Breast epithelium (tissue), 4 donors: ENCODE measurements around the gene SPSB1. TPM values are rescaled to one million over a fixed set of nuclear protein-coding genes. Genes with fewer than 3 reads are reported as not detected.

Experiments
- DNase-seq, 2 donors: peaks; one replicate each; pipeline ENCODE4 v3.0.0-alpha.2; 2019; ENCODE audit warnings: low spot score in 2 of 2
- H3K27ac ChIP-seq, 2 donors: fragments of 200-600 bp; sonication (generic) in 1 of 2; one replicate each; pipeline ENCODE4 v1.5.1; 2016 to 2019; ENCODE audit warnings: mild to moderate bottlenecking in 1 of 2
- H3K27me3 ChIP-seq, 2 donors: fragments of 200-600 bp; sonication (generic) in 1 of 2; one replicate each; pipeline versions ENCODE4 v1.5.1 to v1.6.0; 2017 to 2019; ENCODE audit warnings: control low read depth in 1 of 2, mild to moderate bottlenecking in 1 of 2
- H3K36me3 ChIP-seq: fragments of 200-600 bp; one replicate; pipeline ENCODE4 v1.5.1; 2019
- H3K4me1 ChIP-seq, 2 donors: fragments of 200-600 bp; sonication (generic); one replicate each; pipeline ENCODE4 v1.5.1; 2016 to 2019; ENCODE audit warnings: control low read depth in 1 of 2
- H3K4me3 ChIP-seq, 3 donors: fragments of 200-600 bp; sonication (generic); 1 replicate in 2 of 3; 2 replicates in 1 of 3; pipeline ENCODE4 v1.5.1; 2016 to 2019; ENCODE audit warnings: mild to moderate bottlenecking in 3 of 3, moderate library complexity in 2 of 3
- H3K9me3 ChIP-seq, 2 donors: fragments of 200-600 bp; sonication (generic) in 1 of 2; one replicate each; pipeline ENCODE4 v1.5.1; 2016 to 2019; ENCODE audit warnings: control low read depth in 1 of 2
- POLR2A ChIP-seq: fragments of 450-650 bp; IDR thresholded peaks from one replicate; pipeline ENCODE4 v1.6.1; 2016; ENCODE audit warnings: antibody characterized with exemption, mild to moderate bottlenecking, moderate library complexity
- POLR2AphosphoS5 ChIP-seq, 3 donors: sonication (generic); formaldehyde crosslinking; IDR thresholded peaks; one replicate each; pipeline ENCODE4 v1.6.1; 2017; ENCODE audit warnings: antibody characterized with exemption in 3 of 3
- intact Hi-C: fragments of 100-400 bp; cut with DNase I; formaldehyde crosslinking; loops from one replicate; pipeline ENCODE4 v1.15.1; 2023; ENCODE audit warnings: low total_unique reads
- total RNA-seq, 3 donors: library from RNA; depleted of rRNA; stranded (reverse); fragments of >200 nt; gene quantifications; one replicate each; pipeline ENCODE4 v1.1.0, GENCODE V29; 2016
- TF ChIP-seq, protein P1 (sequence below), 3 donors: fragments of 450-650 bp; IDR thresholded peaks; one replicate each; pipeline ENCODE4 v1.5.1; 2016 to 2017; ENCODE audit warnings: antibody characterized with exemption in 3 of 3, mild to moderate bottlenecking in 3 of 3, moderate library complexity in 3 of 3

Gene SPSB1
- 10 to 100 TPM; 30.6 to 52.5 (median 34.4) TPM for total RNA-seq

DNA sequence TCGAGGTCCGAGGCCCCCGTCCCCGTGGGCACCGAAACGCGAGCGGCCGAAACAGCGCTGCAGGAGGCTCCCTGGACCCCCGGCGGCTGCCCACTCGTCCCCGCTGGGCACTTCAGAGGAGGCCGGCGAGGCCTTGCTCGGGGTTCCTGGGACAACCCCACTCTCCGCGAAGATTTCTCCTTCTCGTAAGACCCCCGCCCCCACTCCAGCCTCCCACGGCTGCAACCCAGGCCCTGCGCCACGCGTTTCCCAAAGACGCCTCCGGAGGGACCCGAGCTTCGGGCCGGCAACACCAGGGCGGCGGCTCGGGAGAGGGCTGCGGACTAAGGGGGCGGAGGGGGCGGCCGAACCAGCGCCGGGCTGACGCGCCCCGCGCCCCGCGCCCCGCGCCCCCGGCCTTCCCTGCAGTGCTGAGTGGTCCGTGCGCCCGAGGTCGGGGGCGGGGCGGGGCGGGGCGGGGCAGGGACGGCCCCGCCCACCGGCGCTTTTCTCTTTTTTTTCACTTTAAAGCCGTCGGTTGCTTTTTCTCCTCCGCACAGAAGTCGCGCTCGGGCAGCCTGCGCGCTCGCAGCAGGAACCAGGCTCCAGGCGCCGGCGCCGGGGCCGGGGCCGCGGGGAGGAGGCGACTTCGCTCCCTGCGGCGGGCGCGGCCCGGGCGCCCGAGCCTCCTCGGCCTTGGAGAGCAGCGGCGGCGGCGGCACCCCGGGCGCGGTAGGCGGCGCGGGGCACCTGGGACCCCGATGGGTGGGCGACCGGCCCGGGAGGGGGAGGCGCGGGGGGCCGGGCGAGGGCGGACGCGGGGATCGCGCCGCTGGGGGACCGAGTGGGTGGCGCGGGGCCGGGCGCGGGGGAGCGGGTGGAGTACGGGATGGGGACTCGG lies at the start of gene SPSB1:
TSS of gene SPSB1 (plus strand) at position 534 of the 880 bp plus-strand sequence. CDS start 62,998 bp downstream, outside the sequence.
- Histone ChIP-seq H3K4me3 (peak within 1 kb of the TSS; percentile 80 to 98 (median 90)), H3K27me3 (no peaks in the 10 kb centered on the region), H3K9me3 (peaks cover 7 to 16% of the 10 kb centered on the region in 2 donors), H3K36me3 (no peaks in the 10 kb centered on the region), H3K27ac (peak within 1 kb of the TSS; percentile 92 to 94), H3K4me1 (peaks cover 0 to 3% of the 10 kb centered on the region in 2 donors)
- DNase-seq: peak in 1 of 2 donors; percentile 52
- intact Hi-C loops: no loop called here
- TF ChIP-seq POLR2A: no peak
- TF ChIP-seq, protein P1, sequence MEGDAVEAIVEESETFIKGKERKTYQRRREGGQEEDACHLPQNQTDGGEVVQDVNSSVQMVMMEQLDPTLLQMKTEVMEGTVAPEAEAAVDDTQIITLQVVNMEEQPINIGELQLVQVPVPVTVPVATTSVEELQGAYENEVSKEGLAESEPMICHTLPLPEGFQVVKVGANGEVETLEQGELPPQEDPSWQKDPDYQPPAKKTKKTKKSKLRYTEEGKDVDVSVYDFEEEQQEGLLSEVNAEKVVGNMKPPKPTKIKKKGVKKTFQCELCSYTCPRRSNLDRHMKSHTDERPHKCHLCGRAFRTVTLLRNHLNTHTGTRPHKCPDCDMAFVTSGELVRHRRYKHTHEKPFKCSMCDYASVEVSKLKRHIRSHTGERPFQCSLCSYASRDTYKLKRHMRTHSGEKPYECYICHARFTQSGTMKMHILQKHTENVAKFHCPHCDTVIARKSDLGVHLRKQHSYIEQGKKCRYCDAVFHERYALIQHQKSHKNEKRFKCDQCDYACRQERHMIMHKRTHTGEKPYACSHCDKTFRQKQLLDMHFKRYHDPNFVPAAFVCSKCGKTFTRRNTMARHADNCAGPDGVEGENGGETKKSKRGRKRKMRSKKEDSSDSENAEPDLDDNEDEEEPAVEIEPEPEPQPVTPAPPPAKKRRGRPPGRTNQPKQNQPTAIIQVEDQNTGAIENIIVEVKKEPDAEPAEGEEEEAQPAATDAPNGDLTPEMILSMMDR (IDR thresholded peaks at IDR 0.05): no peak
- TF ChIP-seq POLR2AphosphoS5 (IDR thresholded peaks at IDR 0.05): peak in 2 of 3 donors; percentile 9 to 30

DNA sequence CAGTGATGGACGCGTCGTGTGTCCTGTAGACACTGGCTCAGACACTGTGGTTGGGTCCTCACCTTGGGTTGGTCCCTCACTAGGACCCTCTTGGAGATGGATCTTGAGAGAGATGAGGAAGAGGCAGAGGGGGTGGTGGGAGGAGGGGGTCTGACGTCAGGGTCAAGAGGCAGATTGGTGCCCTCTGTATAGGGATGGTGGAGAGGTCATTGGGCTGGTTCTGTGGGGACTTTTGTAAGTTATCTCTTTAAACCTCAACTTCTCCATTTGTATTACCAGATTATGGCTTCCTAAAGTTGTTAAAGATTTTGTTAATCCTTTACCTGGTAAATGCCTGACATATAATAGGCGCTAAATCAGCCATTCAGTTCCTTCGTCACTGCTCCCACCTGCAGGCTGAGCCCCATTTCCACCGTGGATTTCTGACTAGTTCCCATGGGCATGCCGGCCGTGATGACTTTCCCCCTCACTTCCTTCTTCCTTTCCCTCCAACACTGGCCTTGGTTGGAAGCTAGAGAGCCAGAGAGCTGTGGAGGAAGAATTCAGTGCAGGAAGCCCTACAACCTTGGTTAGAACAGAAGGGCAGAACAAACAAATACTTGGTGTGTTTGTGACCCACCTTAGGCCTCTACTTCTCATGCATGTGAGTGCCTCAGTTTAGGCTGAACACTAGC lies 49.5 kb upstream of the SPSB1 start:
- H3K36me3 ChIP-seq: no peaks in the 10 kb centered on the region
- DNase-seq: no peak
- peak overlapping the region; percentile 13 to 28 (median 22) for H3K4me3 ChIP-seq
- TF ChIP-seq, protein P1 (IDR thresholded peaks at IDR 0.05): no peak
- TF ChIP-seq POLR2AphosphoS5 (IDR thresholded peaks at IDR 0.05) (no peak), POLR2A (no peak)
- peaks cover 0 to 34% of the 10 kb centered on the region in 2 donors for H3K4me1 ChIP-seq
- intact Hi-C loops: no loop called here
- H3K27ac ChIP-seq: peak overlapping the region; percentile 77 to 90
- H3K9me3 ChIP-seq: no peaks in the 10 kb centered on the region
- H3K27me3 ChIP-seq: no peaks in the 10 kb centered on the region

DNA sequence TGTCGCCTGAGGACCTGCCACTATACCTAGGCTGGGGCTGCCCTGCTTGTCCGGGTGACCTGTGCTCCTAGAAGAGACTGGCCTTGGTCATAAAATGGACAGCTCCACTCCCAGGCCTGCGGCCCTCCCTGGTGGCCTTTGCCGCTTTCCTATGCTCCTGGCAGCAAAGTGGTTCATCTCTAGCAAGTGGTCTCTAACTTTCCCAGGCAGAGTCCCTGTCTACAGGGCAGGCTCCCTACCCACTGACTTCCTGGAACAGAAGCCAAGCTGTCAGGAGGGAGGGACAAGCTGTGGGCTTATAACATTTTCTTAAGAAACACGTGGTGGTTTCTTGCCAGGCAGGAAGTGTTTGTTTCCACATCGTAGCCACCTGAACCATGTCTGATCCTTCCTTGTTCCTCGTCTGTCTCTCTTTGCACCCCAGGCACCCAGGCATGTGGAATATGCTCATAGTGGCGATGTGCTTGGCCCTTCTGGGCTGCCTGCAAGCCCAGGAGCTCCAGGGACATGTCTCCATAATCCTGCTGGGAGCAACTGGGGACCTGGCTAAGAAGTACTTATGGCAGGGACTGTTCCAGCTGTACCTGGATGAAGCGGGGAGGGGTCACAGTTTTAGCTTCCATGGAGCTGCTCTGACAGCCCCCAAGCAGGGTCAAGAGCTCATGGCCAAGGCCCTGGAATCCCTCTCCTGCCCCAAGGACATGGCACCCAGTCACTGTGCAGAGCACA lies 48.0 kb upstream of the SPSB1 start:
- H3K4me1 ChIP-seq: peaks cover 0 to 33% of the 10 kb centered on the region in 2 donors
- intact Hi-C loops: no loop called here
- TF ChIP-seq POLR2A (no peak), POLR2AphosphoS5 (IDR thresholded peaks at IDR 0.05) (peak in 2 of 3 donors; percentile 25 to 50)

DNA sequence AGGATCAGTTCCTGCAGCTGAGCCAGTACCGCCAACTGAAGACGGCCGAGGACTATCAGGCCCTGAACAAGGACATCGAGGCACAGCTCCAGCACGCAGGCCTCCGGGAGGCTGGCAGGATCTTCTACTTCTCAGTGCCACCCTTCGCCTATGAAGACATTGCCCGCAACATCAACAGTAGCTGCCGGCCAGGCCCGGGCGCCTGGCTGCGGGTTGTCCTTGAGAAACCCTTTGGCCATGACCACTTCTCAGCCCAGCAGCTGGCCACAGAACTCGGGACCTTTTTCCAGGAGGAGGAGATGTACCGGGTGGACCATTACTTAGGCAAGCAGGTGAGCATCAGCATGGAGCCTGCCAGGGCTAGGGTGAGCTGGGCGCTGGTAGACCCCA lies 47.5 kb upstream of the SPSB1 start:
- intact Hi-C loops: no loop called here
- DNase-seq: no peak
- TF ChIP-seq, protein P1 (IDR thresholded peaks at IDR 0.05): no peak
- TF ChIP-seq POLR2AphosphoS5 (IDR thresholded peaks at IDR 0.05) (no peak), POLR2A (no peak)
- no peaks in the 10 kb centered on the region for H3K36me3 ChIP-seq
- no peaks in the 10 kb centered on the region for H3K9me3 ChIP-seq
- H3K4me1 ChIP-seq: peaks cover 0 to 34% of the 10 kb centered on the region in 2 donors
- no peak overlapping the region for H3K4me3 ChIP-seq
- H3K27me3 ChIP-seq: no peaks in the 10 kb centered on the region
- H3K27ac ChIP-seq: peak overlapping the region; percentile 77 to 90

More for the DNA sequence above, 48.0 kb upstream of the SPSB1 start:
- Histone ChIP-seq H3K9me3 (no peaks in the 10 kb centered on the region), H3K27me3 (no peaks in the 10 kb centered on the region), H3K36me3 (no peaks in the 10 kb centered on the region), H3K27ac (peak overlapping the region; percentile 77 to 90), H3K4me3 (no peak overlapping the region)
- DNase-seq: peak in 1 of 2 donors; percentile 81

DNA sequence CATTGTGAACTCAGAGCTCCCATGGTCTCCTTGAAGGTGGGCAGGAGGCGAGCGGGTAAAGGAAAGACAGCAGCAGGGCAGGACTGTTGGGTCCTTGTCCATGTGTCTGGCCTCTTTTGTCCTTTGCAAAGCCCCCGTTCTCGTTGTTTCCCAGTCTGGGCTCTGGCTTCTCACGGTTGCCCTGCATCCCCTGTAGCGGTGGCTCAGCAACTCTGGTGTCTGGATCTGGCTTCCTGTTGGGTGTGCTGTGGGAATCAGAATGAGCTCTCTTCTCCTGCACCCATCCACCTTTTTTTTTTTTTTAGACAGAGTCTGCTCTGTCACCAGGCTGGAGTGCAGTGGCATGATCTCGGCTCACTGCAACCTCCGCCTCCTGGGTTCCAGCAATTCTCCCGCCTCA lies 47.0 kb upstream of the SPSB1 start:
- Histone ChIP-seq H3K27ac (peak overlapping the region in 1 of 2 donors; percentile 77), H3K27me3 (no peaks in the 10 kb centered on the region), H3K4me1 (peaks cover 0 to 34% of the 10 kb centered on the region in 2 donors), H3K9me3 (no peaks in the 10 kb centered on the region), H3K4me3 (no peak overlapping the region), H3K36me3 (no peaks in the 10 kb centered on the region)
- TF ChIP-seq, protein P1 (IDR thresholded peaks at IDR 0.05): no peak
- TF ChIP-seq POLR2AphosphoS5 (IDR thresholded peaks at IDR 0.05) (no peak), POLR2A (no peak)
- no peak for DNase-seq
- intact Hi-C loops: no loop called here
